ENCODE data around the gene OR2F2.
A peak's percentile ranks its signal among the peaks of the same experiment; 100 is the strongest.

The OR2F2 gene, protein sequence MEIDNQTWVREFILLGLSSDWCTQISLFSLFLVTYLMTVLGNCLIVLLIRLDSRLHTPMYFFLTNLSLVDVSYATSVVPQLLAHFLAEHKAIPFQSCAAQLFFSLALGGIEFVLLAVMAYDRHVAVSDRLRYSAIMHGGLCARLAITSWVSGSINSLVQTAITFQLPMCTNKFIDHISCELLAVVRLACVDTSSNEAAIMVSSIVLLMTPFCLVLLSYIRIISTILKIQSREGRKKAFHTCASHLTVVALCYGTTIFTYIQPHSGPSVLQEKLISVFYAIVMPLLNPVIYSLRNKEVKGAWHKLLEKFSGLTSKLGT

DNA sequence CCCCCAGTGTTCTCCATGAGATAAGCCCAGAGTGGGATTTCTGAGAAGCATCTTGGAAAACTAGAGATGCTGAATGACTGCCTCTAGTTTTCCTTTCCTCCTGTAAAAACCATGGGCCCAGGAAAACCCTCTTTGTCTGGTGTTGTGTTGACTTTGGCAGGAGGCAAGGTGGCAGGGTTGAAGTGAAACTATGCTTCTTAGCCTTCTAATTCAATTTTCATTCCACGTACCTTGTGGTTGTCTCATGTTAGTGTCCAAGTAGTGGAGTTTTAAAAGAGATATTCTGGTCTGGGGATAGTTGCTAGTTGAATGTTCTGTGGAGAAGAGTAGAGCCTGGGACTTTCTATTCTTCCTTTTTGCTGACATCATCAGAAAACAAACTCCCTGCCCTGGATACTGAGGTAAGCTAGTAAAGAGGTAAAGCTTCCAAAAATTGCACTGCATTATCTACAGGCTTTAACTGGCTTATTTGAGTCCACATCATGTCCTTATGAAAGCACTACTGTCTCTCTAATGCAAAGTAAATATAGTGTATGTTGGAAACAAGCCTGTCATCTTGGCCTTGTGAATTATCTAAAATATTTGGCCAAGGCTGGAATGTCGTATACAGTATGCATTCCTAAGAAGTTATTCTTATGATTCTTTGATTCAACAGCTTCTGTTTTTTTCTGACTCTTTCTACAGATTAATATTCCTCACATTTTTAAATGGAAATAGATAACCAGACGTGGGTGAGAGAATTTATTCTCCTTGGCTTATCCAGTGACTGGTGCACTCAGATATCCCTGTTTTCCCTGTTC, at the start of gene OR2F2:
Gene OR2F2, plus strand, starts transcription at position 708 of the 800 bp plus-strand sequence. Its CDS starts 0 bp downstream, at position 708.
- DNase-seq (ENCODE audit: low read depth) = no peak

DNA sequence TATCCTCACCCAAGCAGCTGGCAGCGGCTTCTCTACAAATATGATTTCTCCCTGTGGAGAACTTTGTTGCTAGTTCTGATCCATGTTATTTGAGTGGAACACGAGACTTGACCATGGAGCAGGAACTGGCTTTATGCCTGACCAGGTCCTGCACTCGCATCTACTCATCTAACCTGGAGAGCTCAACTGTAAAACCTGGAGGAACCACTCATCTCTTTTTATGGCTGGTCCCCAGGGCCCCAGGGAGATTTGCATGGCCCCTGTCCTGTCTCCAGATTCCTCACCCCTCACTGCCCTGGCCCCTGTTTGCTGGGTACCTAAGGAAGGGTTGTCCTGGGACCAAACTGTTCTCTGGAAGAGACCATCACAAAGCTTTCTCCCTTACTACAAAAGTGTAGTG, 49.1 kb upstream of the OR2F2 start:
- no peak for DNase-seq (ENCODE audit: low read depth)

DNA sequence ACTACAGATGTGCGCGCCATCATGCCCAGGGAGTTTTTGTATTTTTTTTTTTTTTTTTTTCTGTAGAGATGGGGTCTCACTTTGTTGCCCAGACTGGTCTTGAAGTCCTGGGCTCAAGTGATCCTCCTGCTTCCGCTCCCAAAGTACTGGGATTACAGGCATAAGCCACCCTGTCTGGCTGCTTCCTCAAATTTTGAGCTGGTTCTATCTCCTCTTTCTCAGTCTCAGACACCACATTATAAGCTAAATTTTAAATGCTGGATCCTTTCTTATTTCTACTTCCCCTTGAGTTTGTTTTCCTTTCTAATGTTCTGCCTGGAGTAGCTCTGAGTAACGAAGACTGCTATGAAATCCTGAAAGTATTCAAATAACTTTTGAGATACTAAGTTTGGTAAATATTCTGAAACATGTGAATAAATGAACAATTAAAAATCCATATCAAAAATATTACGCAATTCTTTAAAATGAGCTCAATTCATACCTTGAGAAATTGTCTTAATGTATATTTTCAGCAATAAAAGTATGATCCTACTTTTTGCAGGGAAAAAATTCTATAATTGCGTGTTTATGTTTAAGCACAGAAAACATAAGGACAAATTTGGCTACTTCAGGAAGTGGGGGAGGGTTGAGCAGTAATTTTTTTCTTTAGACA, 48.1 kb upstream of the OR2F2 start:
- no peak for DNase-seq (ENCODE audit: low read depth)

DNA sequence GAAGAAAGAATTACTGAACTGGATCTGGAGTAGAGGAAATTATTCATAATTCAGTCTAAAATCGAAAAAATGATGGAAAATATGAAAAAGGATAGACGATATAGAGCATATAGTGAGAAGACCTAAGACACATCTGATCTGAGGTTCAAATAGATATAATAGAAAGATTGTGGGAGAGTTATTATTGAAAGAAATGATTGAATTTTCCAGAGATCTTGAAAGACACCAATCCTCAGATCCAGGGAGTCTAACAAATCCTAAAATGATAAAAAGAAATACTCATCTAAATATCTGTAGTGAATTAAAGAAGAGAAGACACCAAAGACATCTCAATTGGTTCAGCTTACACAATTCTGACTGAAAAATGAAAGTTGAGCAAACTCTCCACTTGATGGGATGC, 46.0 kb upstream of the OR2F2 start:
- no peak for DNase-seq (ENCODE audit: low read depth)

DNA sequence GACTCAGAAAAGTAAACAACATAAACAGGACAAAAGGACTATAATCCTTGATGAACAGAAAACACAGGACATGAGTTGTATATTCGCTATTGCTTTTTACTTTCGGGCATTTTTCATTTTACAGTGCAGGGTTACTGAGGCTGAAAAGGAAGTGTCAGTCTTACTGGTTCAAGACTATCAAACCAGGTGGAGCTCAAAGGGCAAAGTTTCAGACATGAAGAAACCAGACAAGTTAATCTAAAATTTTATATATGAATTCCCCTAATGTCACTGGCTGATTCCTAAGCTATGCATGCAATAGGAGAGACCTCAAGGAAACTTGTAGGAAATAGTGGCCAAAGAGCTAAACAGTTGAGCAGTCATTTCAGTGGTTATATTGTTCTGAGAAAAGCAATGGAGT, 44.5 kb upstream of the OR2F2 start:
- no peak for DNase-seq (ENCODE audit: low read depth)

DNA sequence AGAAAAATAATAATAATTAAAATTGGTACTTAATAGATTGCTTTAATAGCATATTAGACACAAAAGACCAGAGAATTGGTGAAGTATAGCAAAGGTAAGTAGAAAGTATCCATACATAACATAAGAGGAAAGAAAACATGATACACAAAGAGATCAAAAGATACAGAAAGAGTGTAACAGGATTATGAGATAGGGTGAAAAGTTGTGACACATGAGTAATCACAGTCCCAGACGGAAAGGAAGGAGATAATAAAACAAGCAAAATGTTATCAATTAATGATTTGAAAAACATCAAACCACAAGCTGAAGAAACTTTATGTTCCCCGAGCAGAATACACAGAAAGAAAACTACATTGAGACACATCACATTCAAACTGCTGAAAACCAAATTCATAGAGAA, 43.6 kb upstream of the OR2F2 start:
- DNase-seq (ENCODE audit: low read depth) = no peak

DNA sequence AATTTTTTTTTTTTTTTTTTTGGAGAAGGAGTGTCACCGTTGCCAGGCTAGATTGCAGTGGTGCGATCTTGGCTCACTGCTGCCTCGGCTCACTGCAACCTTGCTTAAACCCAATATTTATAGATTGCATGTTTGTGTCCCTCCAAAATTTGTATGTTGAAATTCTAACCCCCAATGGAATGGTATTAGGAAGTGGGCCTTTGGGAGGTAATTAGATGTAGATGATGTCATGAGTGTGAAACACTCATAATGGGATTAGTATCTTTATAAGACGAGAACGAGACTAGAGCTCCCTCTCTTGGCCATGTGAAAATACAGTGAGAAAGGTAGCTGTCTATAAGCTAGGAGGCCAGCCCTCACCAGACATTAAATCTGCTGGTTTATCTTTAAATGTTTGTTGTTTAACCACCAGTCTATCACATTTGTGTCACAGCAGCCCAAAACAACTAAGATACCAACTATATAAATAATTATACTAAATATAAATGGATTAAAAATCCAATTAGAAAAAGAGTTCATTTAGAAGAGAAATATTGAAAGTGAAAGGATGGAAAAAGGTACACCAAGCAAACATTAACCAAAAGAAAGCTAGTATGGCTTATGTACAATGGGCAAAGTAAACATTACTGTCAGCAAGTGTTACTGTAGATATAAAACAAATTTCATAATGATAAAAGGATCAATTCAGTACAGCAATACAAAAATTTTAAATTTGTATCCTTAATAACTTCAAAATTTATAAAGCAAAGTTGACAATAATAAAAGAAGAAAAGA, 42.3 kb upstream of the OR2F2 start:
- no peak for DNase-seq (ENCODE audit: low read depth)

DNA sequence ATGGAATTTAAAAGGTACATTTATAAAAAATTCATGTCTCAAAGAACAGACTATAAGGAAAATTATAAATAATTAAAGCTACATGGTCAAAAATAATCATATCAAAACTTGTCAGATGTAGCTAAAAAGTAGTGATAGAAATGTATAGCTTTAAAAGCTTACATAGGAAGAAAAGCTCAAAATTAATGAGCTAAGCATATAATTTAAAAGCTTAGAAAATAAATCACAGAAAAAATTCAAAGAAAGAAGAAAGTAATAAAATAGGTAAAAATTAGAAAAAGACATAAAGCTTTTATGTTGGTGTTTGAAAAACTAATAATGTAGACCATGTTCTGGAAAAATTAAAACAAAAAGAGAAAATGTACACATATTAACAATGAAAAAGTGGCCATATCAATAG, 38.4 kb upstream of the OR2F2 start:
- no peak for DNase-seq (ENCODE audit: low read depth)

DNA sequence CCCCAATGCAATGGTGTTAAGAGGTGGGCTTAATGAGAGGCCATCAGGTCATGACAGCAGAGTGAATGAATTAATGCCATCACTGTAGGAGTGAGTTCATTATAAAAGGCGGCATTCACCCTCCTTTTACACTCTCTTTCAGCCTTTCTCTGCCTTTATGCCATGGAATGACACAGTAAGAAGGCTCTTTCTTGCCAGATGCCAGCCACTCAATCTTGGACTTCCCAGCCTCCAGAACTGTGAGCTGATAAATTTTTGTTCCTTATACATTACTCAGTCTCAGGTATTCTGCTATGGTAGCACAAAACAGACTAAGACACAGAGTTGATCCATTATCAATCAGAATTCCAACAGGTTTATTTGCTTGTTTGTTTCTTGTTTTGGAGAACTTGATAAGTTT, 36.2 kb upstream of the OR2F2 start:
- no peak for DNase-seq (ENCODE audit: low read depth)

DNA sequence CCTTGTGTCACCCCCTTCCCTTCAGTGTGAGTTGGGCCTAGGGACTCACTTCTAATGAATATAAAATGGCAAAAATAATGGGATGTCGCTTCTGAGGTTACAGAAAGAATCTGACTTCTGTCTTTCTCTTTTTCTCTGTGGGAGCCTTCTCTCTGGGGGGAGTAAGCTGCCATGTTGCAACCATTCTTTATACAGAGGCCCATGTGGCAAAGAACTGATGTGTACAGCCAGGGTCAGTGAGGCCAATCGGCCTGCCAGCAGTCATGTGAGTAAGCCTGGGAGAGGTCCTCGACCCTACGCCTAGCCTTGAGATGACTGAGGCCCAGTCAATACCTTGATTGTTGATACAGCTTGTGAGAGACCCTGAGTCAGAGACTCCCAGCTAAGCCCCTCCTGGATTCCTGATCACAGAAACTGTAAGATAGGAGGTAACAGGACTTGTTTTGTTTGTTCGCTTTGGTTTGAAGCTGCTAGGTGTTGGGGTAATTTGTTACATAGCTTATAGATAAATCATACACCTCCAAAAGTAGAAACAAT, 34.7 kb upstream of the OR2F2 start:
- no peak for DNase-seq (ENCODE audit: low read depth)

DNA sequence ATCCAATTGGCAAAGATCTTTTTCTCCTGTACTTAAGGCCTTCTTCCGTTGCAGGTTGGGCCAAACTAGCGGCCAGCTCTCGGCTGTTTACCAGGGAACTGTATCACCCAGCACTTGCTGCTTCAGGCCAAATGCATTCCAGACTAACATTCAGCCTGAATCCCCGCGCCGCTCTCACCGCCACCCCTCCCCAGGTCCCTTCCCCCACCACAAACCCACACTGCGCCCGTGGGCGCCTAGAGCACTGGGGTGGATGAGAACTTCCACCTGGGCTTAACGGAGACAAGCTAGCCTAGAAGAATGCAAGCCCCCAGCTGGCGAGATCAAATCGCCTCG, 33.7 kb upstream of the OR2F2 start:
- no peak for DNase-seq (ENCODE audit: low read depth)

DNA sequence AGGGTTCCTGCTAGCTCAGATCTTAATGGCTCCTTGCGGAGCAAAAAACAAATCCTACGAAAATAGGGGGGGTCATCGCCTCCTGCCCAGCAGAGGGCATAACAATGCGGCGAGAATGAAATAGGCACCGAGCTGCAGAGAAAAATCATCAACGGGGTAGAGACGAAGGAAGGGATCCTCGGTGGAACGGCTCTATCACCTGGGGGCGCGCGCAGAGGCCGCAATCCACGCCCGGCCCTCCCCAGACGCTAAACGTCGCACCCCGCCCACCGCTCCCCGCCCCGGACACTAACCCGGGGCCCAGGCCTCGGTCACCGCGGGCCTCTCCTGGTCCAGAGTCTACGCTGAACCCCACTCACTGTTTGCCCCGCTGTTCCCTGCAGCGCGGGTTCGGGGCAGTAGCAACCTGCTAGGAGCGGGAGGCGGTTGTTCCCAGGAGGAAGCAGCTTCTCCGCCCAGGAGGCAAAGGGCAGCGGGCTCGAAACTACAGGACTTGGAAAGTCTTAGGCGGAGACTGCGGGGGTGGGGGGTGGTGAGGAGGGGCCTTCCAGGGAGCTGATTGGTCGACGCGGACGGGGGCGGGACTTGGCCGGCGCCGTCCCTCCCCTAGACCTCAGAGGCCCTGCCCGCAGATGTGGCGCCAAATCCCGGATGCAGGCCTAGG, 33.2 kb upstream of the OR2F2 start, which contains the start of gene TCAF1:
Gene TCAF1, minus strand, starts transcription at position 509 of the 664 bp plus-strand sequence. CDS start 25,568 bp downstream, outside the sequence.
- DNase-seq (ENCODE audit: low read depth) = peak; percentile 88

DNA sequence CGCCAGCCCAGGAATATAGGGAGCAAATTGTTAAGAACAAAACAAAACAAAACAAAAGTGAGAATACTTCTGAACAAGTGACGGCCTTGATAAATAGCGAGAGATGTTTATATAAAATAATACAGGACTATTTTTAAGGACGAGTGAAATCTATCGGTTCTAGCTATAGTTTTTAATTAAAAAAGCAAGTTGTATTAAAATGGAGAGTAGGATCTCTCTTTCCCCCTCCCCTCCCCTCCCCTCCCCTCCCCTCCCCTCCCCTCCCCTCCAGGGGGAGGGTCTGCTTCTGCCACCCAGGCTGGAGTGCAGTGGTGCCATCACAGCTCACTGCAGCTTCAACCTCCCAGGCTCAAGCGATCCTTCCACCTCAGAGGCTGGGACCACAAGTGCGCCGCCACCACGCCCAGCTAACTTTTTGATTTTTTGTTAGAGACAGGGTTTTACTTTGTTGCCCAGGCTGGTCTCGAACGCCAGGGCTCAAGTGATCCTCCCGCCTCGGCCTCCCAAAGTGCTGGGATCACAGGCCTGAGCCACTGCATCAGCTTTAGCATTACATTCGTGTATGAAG, 32.6 kb upstream of the OR2F2 start:
- DNase-seq (ENCODE audit: low read depth) = no peak

DNA sequence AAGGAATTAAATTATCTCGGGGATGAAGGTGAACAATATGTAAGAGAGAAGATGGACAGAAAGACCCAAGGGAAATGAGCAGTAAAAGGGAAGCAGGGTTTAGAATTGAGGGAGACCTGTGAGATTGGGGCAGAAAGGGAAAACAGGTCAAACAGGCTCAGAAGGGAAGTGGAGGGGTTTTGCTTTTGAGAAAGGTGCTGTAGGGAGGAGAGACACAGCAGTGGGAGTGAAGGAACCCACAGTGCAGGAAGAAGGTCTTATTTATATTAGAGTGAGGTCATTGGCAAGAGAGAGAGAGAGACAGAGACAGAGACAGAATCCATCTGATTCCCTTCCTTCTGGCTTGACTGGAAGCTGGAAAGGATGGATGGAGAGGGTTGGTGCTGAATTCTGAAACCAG, 29.5 kb upstream of the OR2F2 start:
- DNase-seq (ENCODE audit: low read depth) = no peak

DNA sequence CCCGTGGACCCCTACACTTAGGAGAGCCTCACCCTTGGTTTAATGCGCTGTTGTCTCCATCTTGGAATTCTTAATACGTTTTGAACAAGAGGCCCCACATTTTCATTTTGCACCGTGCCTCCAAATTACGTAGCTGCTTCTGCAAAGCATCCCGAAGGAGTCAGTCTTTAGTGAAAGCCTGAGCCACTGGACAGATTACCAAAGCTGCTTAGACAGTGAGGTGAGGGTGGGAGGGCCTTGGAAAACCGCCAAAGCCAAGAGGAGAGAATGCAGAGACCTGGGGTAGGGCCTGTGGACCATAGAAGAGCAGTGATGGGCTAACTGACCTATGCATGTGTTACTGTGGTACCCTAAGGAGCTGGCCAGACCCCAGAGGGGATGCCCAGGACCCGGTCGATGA, 28.9 kb upstream of the OR2F2 start:
- DNase-seq (ENCODE audit: low read depth) = no peak

DNA sequence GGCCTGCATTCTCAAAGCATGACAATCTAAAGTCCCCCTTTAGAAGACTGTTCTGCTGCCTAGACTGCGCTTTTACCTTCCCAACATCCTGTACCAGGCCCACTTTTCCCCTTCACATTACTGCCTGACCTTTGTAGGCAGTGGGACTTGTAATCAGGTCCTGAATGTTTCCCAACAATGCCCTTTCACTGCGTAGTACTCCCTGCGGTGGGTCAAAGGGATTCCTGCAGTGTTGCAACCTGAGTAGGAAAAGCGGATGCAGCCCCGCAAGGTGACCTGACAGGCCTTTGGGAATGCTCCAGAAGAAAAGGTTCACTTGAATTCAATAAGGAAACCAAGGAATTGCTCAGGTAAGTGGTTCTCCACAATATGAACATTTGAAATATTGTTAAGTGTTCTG, 28.1 kb upstream of the OR2F2 start:
- DNase-seq (ENCODE audit: low read depth) = no peak

DNA sequence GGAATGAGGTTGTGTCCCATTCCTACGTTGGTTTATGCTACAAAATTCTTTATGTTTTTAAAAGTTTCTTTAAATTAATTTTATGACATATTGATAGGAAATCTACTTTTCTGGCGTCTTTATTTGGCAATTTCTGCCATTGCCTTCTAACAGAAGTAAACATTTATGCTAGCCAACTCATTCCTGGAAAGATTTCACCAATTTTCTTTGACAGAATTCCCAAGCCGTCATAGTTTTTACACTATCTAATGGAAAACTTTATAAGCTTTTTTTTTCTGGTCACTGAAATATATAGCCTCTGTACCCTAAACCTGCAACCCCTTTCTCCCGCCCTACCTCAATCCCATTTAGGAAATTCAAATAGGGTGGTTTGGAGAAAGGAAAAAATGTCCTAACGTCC, 26.9 kb upstream of the OR2F2 start:
- no peak for DNase-seq (ENCODE audit: low read depth)

DNA sequence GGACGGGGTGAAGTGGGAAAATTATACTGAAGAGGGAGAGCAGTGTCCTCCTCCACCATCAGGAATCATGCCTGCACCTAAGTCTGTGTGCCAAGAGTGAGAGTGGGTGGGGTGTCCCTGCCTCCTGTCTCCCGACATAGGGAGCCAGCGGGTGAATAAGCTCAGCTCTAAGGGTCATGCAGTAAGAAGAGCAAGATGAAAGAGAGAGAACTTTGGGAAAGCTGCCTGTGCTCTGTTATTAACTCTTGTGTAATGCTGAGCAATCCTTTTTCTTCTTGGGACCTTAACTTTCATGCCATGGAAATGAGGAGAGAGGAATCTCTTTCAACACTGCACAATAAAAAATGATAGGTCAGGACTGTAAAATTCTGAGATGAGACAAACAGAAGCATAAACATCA, 25.2 kb upstream of the OR2F2 start:
- DNase-seq (ENCODE audit: low read depth) = no peak

DNA sequence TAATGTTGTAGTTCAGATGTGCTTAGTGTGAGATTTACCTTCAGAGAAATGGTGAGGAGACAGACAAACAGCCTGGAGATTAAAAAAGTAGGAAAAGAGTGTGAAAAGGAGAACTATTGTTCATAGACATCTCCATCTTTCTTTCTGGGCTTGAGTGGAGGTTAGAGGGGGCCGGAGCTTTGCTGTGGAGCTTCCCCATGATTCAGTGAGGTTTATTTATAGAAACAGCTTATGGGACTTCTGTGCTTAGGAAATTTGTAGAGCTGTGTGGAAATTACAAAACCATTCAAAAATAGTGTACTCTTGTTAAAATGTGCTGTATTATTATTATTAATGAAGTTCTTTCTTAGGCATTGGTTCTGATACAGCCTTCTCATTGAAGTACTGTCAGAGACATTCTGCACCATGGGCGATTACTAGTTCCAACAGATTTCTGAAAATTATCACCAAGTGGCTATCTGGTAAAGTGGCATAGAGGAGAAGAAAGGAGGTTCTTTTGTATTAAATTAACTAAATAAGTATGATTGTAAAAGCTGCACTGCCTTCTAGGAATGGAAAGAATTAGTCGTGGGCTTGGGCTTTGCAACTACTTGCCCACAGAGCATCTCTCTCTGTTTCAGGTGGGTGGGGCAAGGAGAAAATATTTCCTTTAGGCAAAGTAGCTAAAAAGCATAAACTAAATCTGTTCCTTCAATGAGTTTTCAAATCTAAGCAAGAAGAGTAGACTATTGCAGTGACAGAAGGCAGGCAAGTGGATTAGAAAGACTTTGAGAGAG, 24.4 kb upstream of the OR2F2 start:
- DNase-seq (ENCODE audit: low read depth) = no peak

DNA sequence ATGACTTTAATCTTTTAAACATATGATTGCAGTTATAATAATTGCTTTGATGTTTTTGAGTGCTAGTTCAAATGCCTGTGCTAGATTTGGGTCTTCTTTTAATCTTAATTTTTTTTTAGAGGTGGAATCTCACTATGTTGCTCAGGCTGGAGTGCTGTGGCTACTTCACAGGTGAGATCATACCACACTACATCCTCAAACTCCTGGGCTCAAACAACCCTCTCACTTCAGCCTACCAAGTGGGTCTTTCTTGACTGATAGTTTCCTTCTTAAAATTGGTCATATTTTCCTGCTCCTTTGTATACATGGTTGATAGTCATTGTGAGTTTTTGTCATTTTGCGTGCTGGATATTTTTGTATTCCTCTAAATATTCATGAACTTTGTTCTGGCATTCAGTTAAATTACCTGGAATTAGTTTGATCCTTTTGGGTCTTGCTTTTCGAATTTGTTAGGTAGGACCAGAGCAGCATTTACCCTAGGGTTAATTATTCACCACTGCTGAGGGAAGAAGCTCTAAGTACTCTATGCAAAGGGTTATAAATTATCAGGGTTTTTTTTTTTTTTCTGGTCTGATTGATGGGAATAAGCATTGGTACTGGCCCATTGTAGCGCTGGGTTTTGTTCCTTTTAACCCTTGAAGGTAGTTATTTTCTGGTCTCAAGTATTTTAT, 21.0 kb upstream of the OR2F2 start:
- DNase-seq (ENCODE audit: low read depth) = no peak

All from stimulated activated CD8-positive, alpha-beta memory T cell treated with anti-CD3 and anti-CD28 coated beads, Interleukin-7, amount 100 ng/mL, for 24 hours (primary cell).